CD4-positive, alpha-beta T cell treated with Interferon gamma for 1 hour (primary cell): ENCODE data around the gene SCYL2.
"Not testable (repeated sequence)": the region's sequence is repeated elsewhere in the genome, so short reads cannot be mapped to it uniquely, and the experiment has no call there.

ENCODE experiments used
- DNase-seq: peaks from one replicate; pipeline ENCODE4 v3.0.0-alpha.2; 2020

Gene SCYL2

GRCh38 chr12:100265107-100265506 lies 1.9 kb upstream of the SCYL2 start:
- DNase-seq, result not testable (repeated sequence)

DNA sequence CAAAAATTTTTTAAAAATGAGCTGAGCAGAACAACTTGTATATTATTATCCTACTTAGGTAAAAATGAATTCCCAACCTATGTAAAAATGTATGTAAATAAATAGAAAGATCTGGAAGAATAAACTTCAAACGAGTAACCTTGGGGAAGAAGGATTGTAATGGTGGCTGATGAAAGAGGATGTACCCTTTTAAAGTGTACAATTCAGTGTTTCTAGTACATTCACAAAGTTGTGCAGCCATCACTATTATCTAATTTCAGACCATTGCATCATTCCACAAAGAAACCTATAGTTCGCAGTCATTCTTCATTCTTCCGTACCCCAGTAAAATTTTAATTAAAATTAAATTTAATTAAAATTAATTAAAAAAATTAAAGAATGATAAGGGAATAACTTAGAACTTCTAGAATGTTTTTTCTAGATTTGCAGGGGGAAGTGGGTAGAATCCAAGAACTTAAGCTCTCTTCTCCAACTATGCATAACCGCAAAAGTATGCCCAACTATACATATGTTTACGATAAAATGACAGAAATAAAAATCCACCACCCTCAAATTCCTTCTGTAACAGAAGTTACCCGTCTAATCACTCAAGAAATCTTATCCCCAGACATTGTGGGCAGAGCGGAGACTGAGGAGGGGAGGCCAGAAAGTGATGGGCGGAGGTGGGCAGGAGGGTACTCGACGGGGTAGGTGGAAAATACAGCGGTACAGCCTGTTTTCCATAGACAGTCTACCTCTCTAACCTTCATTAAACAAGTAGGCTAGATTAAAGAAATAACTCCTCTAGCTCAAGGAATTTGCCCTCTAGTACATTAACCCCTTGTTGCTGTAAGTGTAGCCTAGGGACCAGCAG lies 1.0 kb upstream of the SCYL2 start:
- DNase-seq, result no peak

GRCh38 chr12:100266585-100266834 lies 467 bp upstream of the SCYL2 start:
- no peak for DNase-seq

DNA sequence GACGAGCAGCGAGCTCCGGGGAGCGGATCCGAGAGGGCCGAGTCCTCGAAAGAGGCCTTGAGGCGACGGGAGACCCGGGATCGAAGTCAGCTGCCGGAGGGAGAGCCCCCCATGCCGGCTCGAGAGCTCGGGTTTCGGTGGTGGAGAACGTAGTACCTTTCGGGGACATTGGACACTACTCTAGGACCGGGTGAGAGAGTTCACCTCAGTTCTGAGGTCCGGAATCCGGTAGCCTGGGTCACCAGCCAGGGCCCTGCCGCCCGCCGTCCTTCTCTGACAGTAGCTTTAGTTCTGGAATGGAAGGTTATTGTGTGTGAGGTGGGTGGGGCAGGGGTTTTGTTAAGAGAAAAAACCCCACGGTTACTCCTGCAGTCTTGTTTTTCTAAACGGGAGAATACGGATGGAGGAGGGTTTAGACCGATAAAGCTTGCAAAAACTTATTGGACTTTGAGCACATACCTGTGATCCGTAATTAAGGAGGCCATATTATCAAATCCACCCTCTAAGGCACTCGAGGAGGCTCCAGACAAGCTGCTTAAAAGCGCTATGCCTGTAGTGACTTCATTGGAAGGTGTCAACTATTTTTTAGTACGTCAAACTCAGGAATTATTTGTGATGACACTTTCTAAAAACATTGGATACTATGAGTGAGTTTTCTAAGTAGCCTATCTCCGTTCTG lies 765 bp downstream of the SCYL2 start:
- DNase-seq, result no peak

DNA sequence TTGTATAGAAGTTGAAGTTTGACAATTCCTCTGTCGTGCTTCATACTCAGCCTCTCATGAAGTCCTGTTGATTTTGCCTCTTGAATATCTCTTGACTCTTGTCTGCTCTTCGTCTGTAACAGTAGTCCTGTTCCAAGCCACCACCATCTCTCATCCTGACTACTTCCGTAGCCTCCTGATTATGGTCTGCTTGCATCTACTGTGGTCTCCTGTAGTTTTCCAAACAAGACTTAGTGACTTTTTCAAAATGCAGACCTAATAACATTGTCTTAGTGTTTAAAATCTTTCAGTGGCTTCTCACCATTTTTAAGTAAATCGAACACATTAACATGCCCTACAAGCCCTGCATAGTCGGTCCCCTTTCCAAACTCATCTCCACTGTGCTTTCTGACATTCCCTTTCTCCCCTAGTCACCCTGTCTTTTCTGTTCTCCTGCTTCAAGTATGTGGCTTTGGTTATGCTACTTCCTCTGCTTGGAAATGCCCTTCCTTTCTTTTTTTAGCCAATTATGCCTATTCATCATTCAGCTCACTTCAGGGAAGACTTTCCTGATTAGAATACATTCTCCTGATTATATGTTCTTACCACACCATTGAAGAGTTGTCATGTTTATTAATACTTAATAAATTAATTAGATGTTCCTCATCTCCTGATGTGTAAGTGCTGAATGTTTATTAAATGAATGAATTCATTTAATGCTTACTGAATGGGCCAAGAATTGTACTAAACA lies 2.0 kb downstream of the SCYL2 start:
- DNase-seq, result no peak

GRCh38 chr12:100273782-100274181 lies 6.8 kb downstream of the SCYL2 start:
- DNase-seq, result no peak

DNA sequence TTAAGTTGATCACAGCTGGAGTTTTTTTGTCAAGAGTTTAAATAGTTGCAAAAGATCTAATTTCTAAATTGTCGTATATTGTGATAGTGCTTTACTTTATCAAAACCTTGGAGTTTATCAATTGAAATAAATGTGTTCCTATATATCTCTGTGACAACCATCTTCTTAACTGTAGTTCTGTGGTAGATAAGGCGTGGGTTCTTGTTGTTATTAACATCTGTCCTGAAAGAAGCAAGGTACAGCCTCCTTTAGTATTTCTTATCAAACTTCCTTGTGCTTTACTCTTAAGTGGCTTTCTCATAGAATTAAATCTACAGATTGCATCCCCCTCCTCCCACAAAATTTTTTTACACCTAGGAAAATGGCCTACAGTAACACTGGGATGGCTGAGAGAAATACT lies 7.3 kb downstream of the SCYL2 start:
- DNase-seq, result no peak

GRCh38 chr12:100279159-100279558 lies 12.2 kb downstream of the SCYL2 start:
- no peak for DNase-seq

DNA sequence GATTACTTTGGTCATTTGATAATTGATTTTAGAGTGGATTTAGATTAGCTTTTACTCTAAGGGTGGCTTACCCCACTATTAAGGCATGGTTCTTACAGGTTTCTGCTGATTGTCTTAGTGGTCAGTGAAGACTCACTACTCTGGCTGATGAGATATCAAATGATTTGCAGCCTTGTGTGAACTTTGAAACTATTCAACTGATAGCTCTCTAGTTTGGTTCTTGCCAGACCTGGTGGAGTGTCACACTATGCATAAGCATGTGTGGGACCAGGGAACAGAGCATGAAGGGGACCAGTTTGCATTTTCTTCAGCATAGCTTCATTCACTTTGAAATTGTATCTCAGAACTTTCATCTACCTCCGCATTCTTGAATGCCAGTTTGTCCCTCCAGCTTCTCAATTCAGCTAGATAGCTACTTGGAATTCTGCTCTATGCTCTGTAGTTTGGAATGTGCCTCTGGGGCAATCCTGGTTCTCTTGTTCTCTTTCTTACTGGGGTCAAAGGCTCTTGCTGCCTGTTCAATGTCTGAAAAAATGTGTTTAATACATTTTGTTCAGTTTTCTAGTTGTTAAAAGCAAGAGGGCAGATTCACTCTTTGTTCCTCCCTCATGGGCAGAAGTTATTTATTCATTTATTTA lies 12.7 kb downstream of the SCYL2 start:
- no peak for DNase-seq

GRCh38 chr12:100284556-100284955 lies 17.6 kb downstream of the SCYL2 start:
- not testable (repeated sequence) for DNase-seq

DNA sequence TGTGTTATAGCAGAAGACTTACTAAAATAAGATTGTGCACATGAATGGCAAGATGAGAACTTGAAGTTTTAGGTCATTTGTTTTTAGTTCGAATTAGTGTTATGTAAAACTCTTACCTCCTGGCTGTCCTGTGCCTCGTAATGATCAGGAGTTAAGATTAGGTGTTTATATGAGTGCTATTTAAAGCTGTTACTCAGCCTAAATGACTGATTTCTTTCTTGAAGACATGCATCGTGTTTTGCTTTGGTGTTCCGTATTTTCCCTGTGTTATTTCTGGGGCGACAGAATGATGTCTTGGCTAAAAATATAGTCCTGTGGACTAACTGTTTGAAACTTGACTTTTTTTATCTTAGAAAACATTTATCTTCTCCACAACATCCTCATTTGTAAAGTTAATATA lies 22.1 kb downstream of the SCYL2 start:
- no peak for DNase-seq

GRCh38 chr12:100290016-100290415 lies 23.0 kb downstream of the SCYL2 start:
- DNase-seq, result no peak

- DNase-seq, result no peak
These were observed 26.0 kb downstream of the SCYL2 start for GRCh38 chr12:100293017-100293416.

GRCh38 chr12:100294366-100294765 lies 27.4 kb downstream of the SCYL2 start:
- not testable (repeated sequence) for DNase-seq

DNA sequence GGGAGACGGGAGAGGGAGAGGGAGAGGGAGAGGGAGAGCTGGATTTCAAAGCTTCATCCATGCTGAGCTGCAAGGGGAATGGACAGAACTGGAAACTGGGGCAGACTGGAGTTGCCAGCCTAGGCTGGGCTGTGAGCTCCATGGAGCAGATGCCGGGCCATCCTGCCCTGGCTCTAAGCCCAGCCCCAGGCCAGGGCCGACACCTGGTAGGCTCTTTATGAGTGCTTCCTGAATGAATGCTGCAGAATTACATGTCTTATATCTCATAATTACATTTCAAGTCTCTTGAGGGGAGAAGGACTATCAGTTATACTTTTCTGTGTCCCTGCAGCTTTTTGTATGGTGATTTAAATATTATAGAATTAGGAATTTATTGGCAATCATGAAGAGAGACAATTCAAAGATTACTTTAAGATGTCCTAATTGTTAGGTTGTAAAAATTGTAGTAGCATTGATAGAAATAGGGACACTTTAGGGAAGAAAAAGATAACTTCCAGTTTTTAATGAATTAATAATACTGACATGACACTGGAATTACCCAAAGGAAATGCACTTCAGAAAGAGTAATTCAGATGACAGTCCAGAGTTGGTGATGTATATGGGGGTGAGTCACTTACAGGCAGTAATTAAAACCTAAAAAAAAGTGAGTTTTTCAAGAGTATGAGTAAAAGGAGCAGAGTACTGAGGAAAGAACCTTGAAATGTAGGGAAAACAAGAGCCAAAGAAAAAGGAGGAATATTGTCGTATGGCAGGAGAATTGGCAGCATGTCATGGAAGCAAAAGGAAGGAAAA lies 29.0 kb downstream of the SCYL2 start:
- no peak for DNase-seq

DNA sequence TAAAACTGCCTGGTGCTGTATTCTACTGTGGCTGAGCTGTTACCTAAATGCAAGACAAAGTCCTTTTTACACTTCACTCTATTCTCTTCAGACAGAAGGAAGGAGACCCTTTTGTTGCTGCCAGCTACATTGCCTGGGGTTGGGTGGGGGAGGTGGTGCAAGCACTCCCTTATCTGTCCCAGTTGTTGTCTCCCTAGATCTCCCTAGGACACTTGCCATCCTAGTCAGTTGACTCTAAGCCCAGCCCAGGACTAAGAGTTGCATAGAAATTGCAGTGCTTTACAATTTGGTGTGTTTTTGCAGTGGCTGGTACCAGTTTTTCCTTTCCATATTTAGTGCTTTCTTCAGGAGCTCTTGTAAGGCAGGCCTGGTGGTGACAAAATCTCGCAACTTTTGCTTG lies 35.1 kb downstream of the SCYL2 start:
- no peak for DNase-seq

DNA sequence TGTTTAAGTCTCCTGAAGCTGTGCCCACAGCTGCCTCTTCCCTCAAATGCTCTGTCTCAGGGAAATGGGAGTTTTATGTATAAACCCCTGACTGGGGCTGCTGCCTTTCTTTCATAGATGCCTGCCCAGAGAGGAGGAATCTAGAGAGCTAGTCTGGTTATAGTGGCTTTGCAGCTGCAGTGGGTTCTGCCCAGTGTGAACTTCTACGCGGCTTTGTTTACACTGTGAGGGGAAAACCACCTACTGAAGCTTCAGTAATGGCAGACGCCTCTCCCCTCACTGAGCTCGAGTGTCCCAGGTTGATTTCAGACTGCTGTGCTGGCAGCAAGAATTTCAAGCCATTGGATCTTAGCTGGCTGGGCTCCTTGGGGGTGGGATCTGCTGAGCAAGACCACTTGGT lies 36.9 kb downstream of the SCYL2 start:
- no peak for DNase-seq

DNA sequence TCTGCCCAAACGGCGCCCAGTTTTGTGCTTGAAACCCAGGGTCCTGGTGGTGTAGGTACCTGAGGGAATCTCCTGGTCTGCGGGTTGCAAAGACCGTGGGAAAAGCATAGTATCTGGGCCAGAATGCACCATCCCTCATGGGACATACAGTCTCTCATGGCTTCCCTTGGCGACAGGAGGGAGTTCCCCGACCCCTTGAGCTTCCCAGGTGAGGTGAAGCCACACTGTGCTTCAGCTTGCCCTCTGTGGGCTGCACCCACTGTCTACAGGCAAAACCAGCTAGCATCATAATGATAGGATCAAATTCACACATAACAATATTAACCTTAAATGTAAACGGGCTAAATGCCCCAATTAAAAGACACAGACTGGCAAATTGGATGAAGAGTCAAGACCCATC lies 37.4 kb downstream of the SCYL2 start:
- DNase-seq, result not testable (repeated sequence)

DNA sequence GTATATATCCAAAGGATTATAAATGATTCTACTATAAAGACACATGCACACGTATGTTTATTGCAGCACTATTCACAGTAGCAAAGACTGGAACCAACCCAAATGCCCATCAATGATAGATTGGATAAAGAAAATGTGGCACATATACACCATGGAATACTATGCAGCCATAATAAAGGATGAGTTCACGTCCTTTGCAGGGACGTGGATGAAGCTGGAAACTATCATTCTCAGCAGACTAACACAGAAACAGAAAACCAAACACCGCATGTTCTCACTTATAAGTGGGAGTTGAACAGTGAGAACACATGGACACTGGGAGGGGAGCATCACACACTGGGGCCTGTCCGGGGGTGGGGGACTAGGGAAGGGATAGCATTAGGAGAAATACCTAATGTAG lies 41.2 kb downstream of the SCYL2 start:
- DNase-seq, result not testable (repeated sequence)

- DNase-seq, result no peak
These were observed 44.3 kb downstream of the SCYL2 start for GRCh38 chr12:100311317-100311716.

DNA sequence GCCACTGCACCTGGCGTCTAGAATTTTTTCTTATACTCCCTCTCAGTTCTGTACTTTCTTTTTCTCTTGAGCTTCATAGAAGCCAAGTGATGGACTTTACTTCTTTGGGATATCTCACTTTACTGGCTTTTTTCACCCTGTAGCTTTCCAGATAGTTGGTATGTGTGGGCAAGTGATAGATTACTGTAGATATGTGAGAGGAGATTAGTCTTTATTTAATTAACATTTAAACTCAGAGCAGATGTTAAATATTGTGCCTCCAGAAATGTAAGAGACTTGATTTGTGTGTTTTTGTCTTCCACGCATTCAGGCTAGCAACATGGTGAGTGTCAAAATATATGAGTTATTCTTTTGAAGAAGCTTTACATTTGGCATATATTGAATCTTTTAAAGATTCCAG lies 50.4 kb downstream of the SCYL2 start:
- no peak for DNase-seq

- no peak for DNase-seq
These were observed 57.5 kb downstream of the SCYL2 start for GRCh38 chr12:100324498-100324897.

DNA sequence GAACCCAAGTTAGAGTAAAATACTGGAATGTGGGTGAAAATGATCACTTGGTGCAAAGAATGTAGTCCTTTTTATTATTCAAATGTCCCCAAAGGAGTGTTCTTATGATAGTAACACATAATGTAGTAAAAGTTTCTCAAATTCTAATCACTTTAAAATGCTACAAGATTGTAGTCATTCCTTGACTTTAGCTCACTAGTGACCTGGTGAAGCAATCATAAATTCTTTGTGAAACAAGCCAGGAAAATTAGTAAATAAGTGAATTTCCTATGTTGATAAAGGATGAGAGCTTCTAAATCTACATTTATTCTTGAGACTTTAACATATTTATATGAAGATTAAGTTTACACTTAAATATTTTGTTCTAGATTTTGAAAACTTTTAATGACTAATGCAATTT lies 59.2 kb downstream of the SCYL2 start:
- no peak for DNase-seq
